Body of pancreas (tissue), 4 donors: ENCODE measurements around the gene ZNF235.

Experiments used
- CTCF ChIP-seq, 7 experiments: fragments of 450-650 bp in 4 of 7; fragments of 200-600 bp in 3 of 7; sonication (generic) in 3 of 7; IDR thresholded peaks; one replicate each; pipeline ENCODE4 v1.5.1; 2016 to 2019; ENCODE audit warnings: antibody characterized with exemption in 7 of 7
- POLR2A ChIP-seq, 3 donors: fragments of 450-650 bp; IDR thresholded peaks; one replicate each; pipeline ENCODE4 v1.6.1; 2016; ENCODE audit warnings: antibody characterized with exemption in 3 of 3, mild to moderate bottlenecking in 2 of 3

GRCh38 chr19:44304659-44305193 lies at the start of gene ZNF235:
- TF ChIP-seq POLR2A (IDR thresholded peaks at IDR 0.05) = peak in 2 of 3 donors; percentile 47 to 61
- TF ChIP-seq CTCF (IDR thresholded peaks at IDR 0.05) = no peak
